GM12874 (cell line): ENCODE measurements around the gene ACTRT2.

ENCODE experiments used
- CTCF ChIP-seq: IDR thresholded peaks from 2 replicates; pipeline ENCODE4 v1.5.1; 2011; ENCODE audit warnings: low read depth, mild to moderate bottlenecking, control low read depth, low read length, moderate library complexity; ENCODE audit not compliant: insufficient read depth

ACTRT2 gene

GRCh38 chr1:3018051-3018471, 3.2 kb upstream of the ACTRT2 start:
- TF ChIP-seq CTCF, result no peak

GRCh38 chr1:3018576-3018975, 2.7 kb upstream of the ACTRT2 start:
- TF ChIP-seq CTCF, result no peak

- no peak for TF ChIP-seq CTCF
Measured at GRCh38 chr1:3019007-3019515, 2.2 kb upstream of the ACTRT2 start.

- no peak for TF ChIP-seq CTCF
Measured at GRCh38 chr1:3019516-3020051, 1.7 kb upstream of the ACTRT2 start.

GRCh38 chr1:3020263-3020909, 881 bp upstream of the ACTRT2 start:
- no peak for TF ChIP-seq CTCF

- TF ChIP-seq CTCF, result no peak
Measured at GRCh38 chr1:3021801-3022401, 634 bp downstream of the ACTRT2 start.

- TF ChIP-seq CTCF, result no peak
Measured at GRCh38 chr1:3022511-3022973, 1.3 kb downstream of the ACTRT2 start.
